NB4 (cell line): Measurements from ENCODE around the gene PSMD9.

Source experiments
- CTCF ChIP-seq: IDR thresholded peaks from one replicate; pipeline ENCODE4 v1.5.1; 2012; ENCODE audit warnings: low read depth, low read length
- MAX ChIP-seq: IDR thresholded peaks from 2 replicates; pipeline ENCODE4 v1.6.1; 2011; ENCODE audit warnings: low read depth, low read length
- MYC ChIP-seq: IDR thresholded peaks from 2 replicates; pipeline ENCODE4 v1.6.1; 2011; ENCODE audit warnings: low read depth, low read length
- POLR2A ChIP-seq: IDR thresholded peaks from 2 replicates; pipeline ENCODE4 v1.6.1; 2011; ENCODE audit warnings: mild to moderate bottlenecking; ENCODE audit not compliant: insufficient read length; ENCODE audit errors: extremely low read depth

- TF ChIP-seq CTCF (no peak), MYC (no peak), MAX (no peak), POLR2A (no peak)
Measured at GRCh38 chr12:121903202-121903601, 14.6 kb downstream of the PSMD9 start.
